Measurements from ENCODE around the gene TSSK2.
"Not testable (repeated sequence)": the region's sequence is repeated elsewhere in the genome, so short reads cannot be mapped to it uniquely, and the experiment has no call there.

Gene TSSK2

GRCh38 chr22:19143212-19143611 is 12.1 kb downstream of the TSSK2 start:
- no peak for DNase-seq (ENCODE audit: low read depth in 2 of 2)

- peak in 1 of 2 donors; percentile 30 for DNase-seq (ENCODE audit: low read depth in 2 of 2)
These were observed 12.9 kb downstream of the TSSK2 start for GRCh38 chr22:19143967-19144400.

- DNase-seq (ENCODE audit: low read depth in 2 of 2) = no peak
These were observed 15.3 kb downstream of the TSSK2 start for GRCh38 chr22:19146215-19146968.

GRCh38 chr22:19147195-19147780 is 16.2 kb downstream of the TSSK2 start:
- no peak for DNase-seq (ENCODE audit: low read depth in 2 of 2)

- no peak for DNase-seq (ENCODE audit: low read depth in 2 of 2)
These were observed 17.4 kb downstream of the TSSK2 start for GRCh38 chr22:19148417-19149046.

- DNase-seq (ENCODE audit: low read depth in 2 of 2) = no peak
These were observed 18.2 kb downstream of the TSSK2 start for GRCh38 chr22:19149047-19149883.

GRCh38 chr22:19149991-19150390 is 18.9 kb downstream of the TSSK2 start, which contains the start of gene GSC2:
Gene GSC2 (minus strand): TSS chr22:19150292. CDS start chr22:19150283, 9 bp downstream.
- no peak for DNase-seq (ENCODE audit: low read depth in 2 of 2)

GRCh38 chr22:19150482-19151328 is 19.6 kb downstream of the TSSK2 start:
- DNase-seq (ENCODE audit: low read depth in 2 of 2) = no peak

GRCh38 chr22:19151329-19152191 is 20.5 kb downstream of the TSSK2 start:
- no peak for DNase-seq (ENCODE audit: low read depth in 2 of 2)

GRCh38 chr22:19152942-19153883 is 22.1 kb downstream of the TSSK2 start:
- no peak for DNase-seq (ENCODE audit: low read depth in 2 of 2)

- not testable (repeated sequence) for DNase-seq (ENCODE audit: low read depth in 2 of 2)
These were observed 25.0 kb downstream of the TSSK2 start for GRCh38 chr22:19156109-19156508.

GRCh38 chr22:19158649-19159048 is 27.5 kb downstream of the TSSK2 start:
- not testable (repeated sequence) for DNase-seq (ENCODE audit: low read depth in 2 of 2)

- no peak for DNase-seq (ENCODE audit: low read depth in 2 of 2)
These were observed 33.3 kb downstream of the TSSK2 start for GRCh38 chr22:19164425-19164824.

GRCh38 chr22:19166421-19166820 is 35.3 kb downstream of the TSSK2 start:
- no peak for DNase-seq (ENCODE audit: low read depth in 2 of 2)

GRCh38 chr22:19167106-19167869 is 36.2 kb downstream of the TSSK2 start:
- DNase-seq (ENCODE audit: low read depth in 2 of 2) = no peak

GRCh38 chr22:19168088-19168890 is 37.2 kb downstream of the TSSK2 start:
- DNase-seq (ENCODE audit: low read depth in 2 of 2) = no peak
